IMR-90 (cell line): Measurements from ENCODE around the gene TRA2B. TPM values are rescaled to one million over a fixed set of nuclear protein-coding genes. Genes with fewer than 3 reads are reported as not detected.
A peak's percentile ranks its signal among the peaks of the same experiment; 100 is the strongest.

Experiments
- ATAC-seq: fragments of 200-7000 bp; cut with Tn5 transposase; 2 replicates; pipeline ENCODE4 v1.9.1; 2020; ENCODE audit warnings: low read depth, mild to moderate bottlenecking, moderate library complexity
- BruUV-seq: library from RNA; stranded (reverse); fragments of 400-500 nt; replicated peaks from 2 replicates; lab custom pipeline; 2021; lab: Mats Ljungman, UMichigan
- CTCF ChIA-PET: fragments of 300-600 bp; formaldehyde crosslinking; extraction: SDS; loops from one replicate; lab custom pipeline; 2021; ENCODE audit warnings: antibody characterized with exemption; lab: Yijun Ruan, JAX
- POLR2A ChIA-PET: fragments of 300-600 bp; sonication (Branson Sonifier 250); formaldehyde crosslinking; loops from one replicate; lab custom pipeline; 2022; ENCODE audit warnings: antibody characterized with exemption; ENCODE audit not compliant: unreplicated experiment; lab: Charles Lee
- DNase-seq: peaks from one replicate; pipeline ENCODE4 v3.0.0; 2013
- H2AFZ ChIP-seq: replicated peaks from 2 replicates; pipeline ENCODE3; 2013; ENCODE audit warnings: low read length, mild to moderate bottlenecking; ENCODE audit not compliant: poor library complexity
- H2AK5ac ChIP-seq: 2 replicates; pipeline ENCODE4 v1.6.1; 2013; ENCODE audit warnings: low read depth, low read length, inconsistent platforms
- H2AK9ac ChIP-seq: replicated peaks from 2 replicates; pipeline ENCODE3; 2013; ENCODE audit warnings: mild to moderate bottlenecking, low read depth, low read length, moderate library complexity; ENCODE audit not compliant: poor library complexity
- H2BK120ac ChIP-seq: 2 replicates; pipeline ENCODE4 v1.6.1; 2013; ENCODE audit warnings: low read depth, low read length, inconsistent platforms
- H2BK15ac ChIP-seq: 3 replicates; pipeline ENCODE4 v1.6.1; 2013; ENCODE audit warnings: low read depth, low read length, inconsistent platforms
- H2BK20ac ChIP-seq: 2 replicates; pipeline ENCODE4 v1.6.1; 2013; ENCODE audit warnings: low read depth, mild to moderate bottlenecking, inconsistent platforms, low read length, moderate library complexity
- H2BK5ac ChIP-seq: 2 replicates; pipeline ENCODE4 v1.6.1; 2013; ENCODE audit warnings: mild to moderate bottlenecking, low read depth, low read length, inconsistent platforms; ENCODE audit not compliant: poor library complexity, severe bottlenecking
- H3K14ac ChIP-seq: replicated peaks from 2 replicates; pipeline ENCODE4 v1.6.1; 2013; ENCODE audit warnings: low read depth, low read length, inconsistent platforms
- H3K18ac ChIP-seq: 2 replicates; pipeline ENCODE4 v1.6.1; 2013; ENCODE audit warnings: low read depth, low read length, control low read depth
- H3K23ac ChIP-seq: 2 replicates; pipeline ENCODE4 v1.6.1; 2013; ENCODE audit warnings: low read depth, low read length, inconsistent platforms
- H3K27ac ChIP-seq: 2 replicates; pipeline ENCODE4 v1.5.1; 2013; ENCODE audit warnings: mild to moderate bottlenecking, control low read depth, low read length; ENCODE audit not compliant: insufficient read depth
- H3K27me3 ChIP-seq: 2 replicates; pipeline ENCODE4 v1.6.1; 2013; ENCODE audit warnings: low read length; ENCODE audit not compliant: control insufficient read depth, insufficient read depth
- H3K36me3 ChIP-seq: 2 replicates; pipeline ENCODE4 v1.6.1; 2013; ENCODE audit warnings: low read length, mixed read lengths; ENCODE audit not compliant: control insufficient read depth, insufficient read depth
- H3K4ac ChIP-seq: 2 replicates; pipeline ENCODE4 v1.6.1; 2013; ENCODE audit warnings: low read depth, low read length, inconsistent platforms
- H3K4me1 ChIP-seq: 2 replicates; pipeline ENCODE4 v1.6.1; 2013; ENCODE audit warnings: low read length, mixed read lengths; ENCODE audit not compliant: control insufficient read depth, insufficient read depth
- H3K4me2 ChIP-seq: 2 replicates; pipeline ENCODE4 v1.6.1; 2013; ENCODE audit warnings: low read depth, mild to moderate bottlenecking, control low read depth, low read length, moderate library complexity
- H3K4me3 ChIP-seq: 2 replicates; pipeline ENCODE4 v1.5.1; 2013; ENCODE audit warnings: low read depth, mild to moderate bottlenecking, control low read depth, low read length, moderate library complexity; ENCODE audit not compliant: insufficient read depth
- H3K56ac ChIP-seq: 2 replicates; pipeline ENCODE4 v1.6.1; 2013; ENCODE audit warnings: low read length, inconsistent platforms; ENCODE audit not compliant: insufficient read depth; ENCODE audit errors: extremely low read depth
- H3K79me1 ChIP-seq, 2 experiments: 2 replicates each; pipeline ENCODE4 v1.6.1; 2013; ENCODE audit warnings: low read length in 2 of 2, inconsistent platforms in 1 of 2, low read depth in 1 of 2
- H3K9ac ChIP-seq: 2 replicates; pipeline ENCODE4 v1.6.1; 2013; ENCODE audit warnings: low read depth, low read length, control low read depth
- H3K9me1 ChIP-seq: 2 replicates; pipeline ENCODE4 v1.6.1; 2013; ENCODE audit warnings: low read length, inconsistent platforms; ENCODE audit not compliant: insufficient read depth
- H3K9me3 ChIP-seq: 2 replicates; pipeline ENCODE4 v1.6.1; 2013; ENCODE audit warnings: low read length; ENCODE audit not compliant: control insufficient read depth, insufficient read depth
- H4K20me1 ChIP-seq: 2 replicates; pipeline ENCODE4 v1.6.1; 2013; ENCODE audit warnings: low read length, inconsistent platforms; ENCODE audit not compliant: insufficient read depth
- H4K5ac ChIP-seq: 2 replicates; pipeline ENCODE4 v1.6.1; 2013; ENCODE audit warnings: mild to moderate bottlenecking, low read depth, low read length, control low read depth
- H4K8ac ChIP-seq, 2 experiments: 2 replicates each; pipeline ENCODE4 v1.6.1; 2013; ENCODE audit warnings: low read depth in 2 of 2, low read length in 2 of 2, control low read depth in 1 of 2, inconsistent platforms in 1 of 2
- H4K91ac ChIP-seq: 2 replicates; pipeline ENCODE4 v1.6.1; 2013; ENCODE audit warnings: low read depth, low read length, inconsistent platforms; ENCODE audit not compliant: insufficient read depth
- BHLHE40 ChIP-seq: fragments of 150-350 bp; IDR thresholded peaks from 2 replicates; pipeline ENCODE4 v1.6.1; 2016; ENCODE audit warnings: mild to moderate bottlenecking, low read depth, low read length
- CEBPB ChIP-seq: IDR thresholded peaks from 2 replicates; pipeline ENCODE4 v1.6.1; 2012; ENCODE audit warnings: low read depth, low read length, improper control_type of control experiment
- CHD1 ChIP-seq: IDR thresholded peaks from 2 replicates; pipeline ENCODE4 v1.6.1; 2012; ENCODE audit warnings: low read depth, low read length, improper control_type of control experiment
- FOS ChIP-seq: fragments of 150-350 bp; IDR thresholded peaks from 2 replicates; pipeline ENCODE4 v1.6.1; 2016; ENCODE audit warnings: low read depth, low read length
- MAFK ChIP-seq: IDR thresholded peaks from 2 replicates; pipeline ENCODE4 v1.6.1; 2012; ENCODE audit warnings: low read depth, low read length, improper control_type of control experiment
- MAZ ChIP-seq: IDR thresholded peaks from 2 replicates; pipeline ENCODE4 v1.6.1; 2012; ENCODE audit warnings: low read depth, mild to moderate bottlenecking, low read length, improper control_type of control experiment, moderate library complexity, borderline replicate concordance
- MXI1 ChIP-seq: IDR thresholded peaks from 2 replicates; pipeline ENCODE4 v1.6.1; 2012; ENCODE audit warnings: low read depth, mild to moderate bottlenecking, low read length, moderate library complexity, borderline replicate concordance
- NFE2L2 ChIP-seq: fragments of 150-350 bp; IDR thresholded peaks from 2 replicates; pipeline ENCODE4 v1.6.1; 2016; ENCODE audit warnings: low read depth, mild to moderate bottlenecking, low read length
- POLR2A ChIP-seq: IDR thresholded peaks from 2 replicates; pipeline ENCODE4 v1.6.1; 2012; ENCODE audit warnings: mild to moderate bottlenecking, low read depth, low read length
- RAD21 ChIP-seq: IDR thresholded peaks from 2 replicates; pipeline ENCODE4 v1.6.1; 2012; ENCODE audit warnings: low read length, improper control_type of control experiment
- RFX5 ChIP-seq: IDR thresholded peaks from 2 replicates; pipeline ENCODE4 v1.8.0; 2012; ENCODE audit warnings: low read depth, mild to moderate bottlenecking, low read length, moderate library complexity
- SMC3 ChIP-seq: fragments of 150-350 bp; IDR thresholded peaks from 2 replicates; pipeline ENCODE4 v1.6.1; 2016; ENCODE audit warnings: low read depth, mild to moderate bottlenecking, antibody characterized with exemption, low read length, moderate library complexity
- WGBS, 2 experiments: methylation state at CpG; one replicate each; pipeline versions ENCODE4 v1.1.5 to v1.1.7; 2013; ENCODE audit warnings: missing lambda C conversion rate in 2 of 2; ENCODE audit not compliant: insufficient read length in 1 of 2; ENCODE audit errors: extremely low coverage in 2 of 2; 5-methylcytosine and 5-hydroxymethylcytosine counted together
- dilution Hi-C: fragments of 300-500 bp; cut with HindIII; formaldehyde crosslinking; loops from one replicate; pipeline ENCODE4 v1.14.3; 2018; ENCODE audit warnings: low sequenced_read_pairs; ENCODE audit not compliant: unreplicated experiment
- in situ Hi-C: fragments of 300-500 bp; cut with MboI; formaldehyde crosslinking; loops from 3 replicates; pipeline ENCODE4 v1.14.3; 2019; ENCODE audit warnings: low sequenced_read_pairs, inconsistent platforms, mixed read lengths
- intact Hi-C: fragments of 100-400 bp; cut with micrococcal nuclease; formaldehyde crosslinking; loops from 2 replicates; pipeline ENCODE4 v1.10.0; 2022
- polyA plus RNA-seq, 3 experiments: library from polyadenylated mRNA; depleted of rRNA; stranded (reverse); fragments of >200 nt; gene quantifications; 2 replicates each; pipeline ENCODE4 v1.2.3, GENCODE V29; 2012; ENCODE audit warnings: low replicate concordance in 1 of 3
- total RNA-seq: library from RNA; depleted of rRNA; stranded (reverse); fragments of >200 nt; gene quantifications from 2 replicates; pipeline ENCODE4 v1.2.3, GENCODE V29; 2012
- TF ChIP-seq, protein P1 (sequence below): conservative IDR thresholded peaks from 2 replicates; pipeline ENCODE4 v1.5.1; 2012; ENCODE audit warnings: mild to moderate bottlenecking, low read depth, low read length, improper control_type of control experiment
- TF ChIP-seq, protein P2 (sequence below): fragments of 150-350 bp; IDR thresholded peaks from 2 replicates; pipeline ENCODE4 v1.6.1; 2016; ENCODE audit warnings: low read depth, mild to moderate bottlenecking, low read length, moderate library complexity, borderline replicate concordance

The TRA2B gene
- total and polyA plus RNA-seq, 2 of the 4 experiments (the other 2 are of a cell fraction), result 127 to 208 TPM

DNA sequence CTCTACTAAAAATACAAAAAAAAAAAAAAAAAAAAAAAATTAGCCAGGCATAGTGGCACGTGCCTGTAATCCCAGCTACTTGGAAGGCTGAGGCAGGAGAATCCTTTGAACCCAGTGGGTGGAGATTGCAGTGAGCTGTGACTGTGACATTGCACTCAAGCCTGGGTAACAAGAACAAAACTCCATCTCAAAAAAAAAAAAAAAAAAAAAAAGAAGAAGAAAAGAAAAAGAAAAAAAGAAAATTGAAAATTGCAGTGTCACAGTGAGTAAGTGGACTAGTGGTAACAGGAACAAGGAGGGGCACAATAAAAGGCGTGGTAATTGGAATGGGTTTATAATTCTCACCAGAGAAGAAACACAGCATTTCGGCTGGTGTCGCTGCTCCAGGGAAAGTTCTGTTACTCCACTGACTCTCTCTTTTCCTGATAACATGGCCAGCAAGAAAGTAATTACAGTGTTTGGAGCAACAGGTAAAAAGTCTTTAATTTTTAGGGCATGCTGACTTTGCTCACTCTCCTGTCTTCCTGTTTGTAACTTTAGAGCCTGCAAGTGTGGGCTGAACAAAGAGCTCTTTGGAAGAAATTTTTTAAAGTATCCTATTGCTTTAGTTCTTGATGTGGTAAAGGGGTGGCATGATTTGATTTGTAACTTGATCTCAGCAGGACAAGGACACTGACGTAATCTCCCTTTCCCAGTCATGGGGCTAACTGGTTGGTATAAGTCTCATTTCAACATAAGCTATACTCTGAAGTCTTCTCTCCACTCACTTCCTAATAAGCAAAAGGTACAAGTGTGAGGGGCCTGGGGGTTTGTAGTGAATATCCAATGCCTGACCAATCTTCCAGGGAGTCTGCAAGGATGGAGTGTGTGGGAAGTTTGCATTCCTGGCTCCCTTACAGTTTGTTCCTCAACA is 22.1 kb upstream of the TRA2B start:
- Histone ChIP-seq H3K14ac (peak overlapping the region; percentile 46; the same call in 1 of the 2 replicates), H3K9ac (peak overlapping the region; percentile 64; the same call in 1 of the 2 replicates), H2BK15ac (peak overlapping the region; percentile 3; the same call in 1 of the 3 replicates), H4K91ac (0 out of 2 replicates have a peak overlapping the region, but pooled peaks have one; percentile 17), H2AK9ac (no peak overlapping the region), H3K36me3 (no peaks in the 10 kb centered on the region), H4K5ac (peak overlapping the region; percentile 88), H3K27me3 (peaks cover 2% of the 10 kb centered on the region), H3K27ac (peak overlapping the region; percentile 77; the same call in 1 of the 2 replicates), H3K4me3 (peak overlapping the region; percentile 16; the same call in 1 of the 2 replicates), H3K4me1 (peaks cover 6% of the 10 kb centered on the region), H2AFZ (peak overlapping the region; percentile 67), H2BK120ac (peak overlapping the region; percentile 18; the same call in 1 of the 2 replicates), H3K9me1 (no peaks in the 10 kb centered on the region), H4K8ac (peak overlapping the region in 1 of 2 experiments; percentile 36; a peak in 3 of 4 replicates), H2BK20ac (peak overlapping the region; percentile 38; the same call in 1 of the 2 replicates), H2BK5ac (peak overlapping the region; percentile 77), H3K23ac (no peak overlapping the region; the same call in 1 of the 2 replicates), H3K9me3 (no peaks in the 10 kb centered on the region; the same call in 1 of the 2 replicates), H3K4ac (peak overlapping the region; percentile 3; the same call in 1 of the 2 replicates), H3K79me1 (no peaks in the 10 kb centered on the region), H2AK5ac (0 out of 2 replicates have a peak overlapping the region, but pooled peaks have one; percentile 9), H3K56ac (no peak overlapping the region), H3K4me2 (peak overlapping the region; percentile 91), H3K18ac (peak overlapping the region; percentile 84), H4K20me1 (no peaks in the 10 kb centered on the region)
- TF ChIP-seq RFX5 (no peak), POLR2A (peak; percentile 69), MXI1 (no peak), CHD1 (no peak), SMC3 (no peak), NFE2L2 (peak; percentile 90), CEBPB (peak; percentile 67), MAZ (no peak), FOS (no peak), MAFK (0 out of 2 replicates have a peak, but pooled peaks have one; percentile 8), RAD21 (no peak), BHLHE40 (peak; percentile 52)
- TF ChIP-seq, protein P1, sequence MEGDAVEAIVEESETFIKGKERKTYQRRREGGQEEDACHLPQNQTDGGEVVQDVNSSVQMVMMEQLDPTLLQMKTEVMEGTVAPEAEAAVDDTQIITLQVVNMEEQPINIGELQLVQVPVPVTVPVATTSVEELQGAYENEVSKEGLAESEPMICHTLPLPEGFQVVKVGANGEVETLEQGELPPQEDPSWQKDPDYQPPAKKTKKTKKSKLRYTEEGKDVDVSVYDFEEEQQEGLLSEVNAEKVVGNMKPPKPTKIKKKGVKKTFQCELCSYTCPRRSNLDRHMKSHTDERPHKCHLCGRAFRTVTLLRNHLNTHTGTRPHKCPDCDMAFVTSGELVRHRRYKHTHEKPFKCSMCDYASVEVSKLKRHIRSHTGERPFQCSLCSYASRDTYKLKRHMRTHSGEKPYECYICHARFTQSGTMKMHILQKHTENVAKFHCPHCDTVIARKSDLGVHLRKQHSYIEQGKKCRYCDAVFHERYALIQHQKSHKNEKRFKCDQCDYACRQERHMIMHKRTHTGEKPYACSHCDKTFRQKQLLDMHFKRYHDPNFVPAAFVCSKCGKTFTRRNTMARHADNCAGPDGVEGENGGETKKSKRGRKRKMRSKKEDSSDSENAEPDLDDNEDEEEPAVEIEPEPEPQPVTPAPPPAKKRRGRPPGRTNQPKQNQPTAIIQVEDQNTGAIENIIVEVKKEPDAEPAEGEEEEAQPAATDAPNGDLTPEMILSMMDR, result no peak
- TF ChIP-seq, protein P2, sequence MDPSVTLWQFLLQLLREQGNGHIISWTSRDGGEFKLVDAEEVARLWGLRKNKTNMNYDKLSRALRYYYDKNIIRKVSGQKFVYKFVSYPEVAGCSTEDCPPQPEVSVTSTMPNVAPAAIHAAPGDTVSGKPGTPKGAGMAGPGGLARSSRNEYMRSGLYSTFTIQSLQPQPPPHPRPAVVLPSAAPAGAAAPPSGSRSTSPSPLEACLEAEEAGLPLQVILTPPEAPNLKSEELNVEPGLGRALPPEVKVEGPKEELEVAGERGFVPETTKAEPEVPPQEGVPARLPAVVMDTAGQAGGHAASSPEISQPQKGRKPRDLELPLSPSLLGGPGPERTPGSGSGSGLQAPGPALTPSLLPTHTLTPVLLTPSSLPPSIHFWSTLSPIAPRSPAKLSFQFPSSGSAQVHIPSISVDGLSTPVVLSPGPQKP, result no peak
- in situ Hi-C loops, result no loop called here
- peak; percentile 89 for DNase-seq
- CTCF ChIA-PET, result interaction anchor here (1.7 kb wide), 1 partner anchor 16 kb away, joined by 5 read pairs; no protein-coding TSS in a partner anchor
- intact Hi-C loops, result no loop called here
- dilution Hi-C loops, result no loop called here
- TSS peak; percentile 86 for BruUV-seq
- WGBS, 2 experiments, result no CpG with 5 or more reads among the region's 5 CpGs
- POLR2A ChIA-PET, result interaction anchor here (0.6 kb wide), 2 partner anchors 24 to 144 kb away, joined by 3 read pairs; no protein-coding TSS in a partner anchor
- ATAC-seq, result peak; percentile 81
